ENCODE results near the gene KRT77.

DNA sequence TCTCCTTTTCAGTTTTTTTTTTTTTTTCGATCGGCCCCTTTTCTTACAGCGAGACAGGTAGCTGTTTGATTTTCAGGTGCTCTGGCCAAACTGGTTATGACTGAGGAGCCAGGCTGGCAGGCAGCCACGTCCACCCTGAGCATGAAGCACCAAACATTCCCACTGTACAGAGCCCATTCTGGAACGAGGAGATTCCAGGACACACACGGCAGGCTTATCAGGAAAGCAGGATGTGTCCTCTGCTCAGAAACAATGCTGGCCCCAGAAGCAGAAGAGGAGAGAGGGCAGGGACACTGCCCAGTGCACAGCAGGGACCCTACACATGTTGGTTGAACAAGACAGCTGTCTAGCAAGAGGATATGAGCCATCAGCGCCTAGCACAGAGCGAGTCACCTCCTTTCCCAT is 47.6 kb downstream of the KRT77 start:
- TF ChIP-seq, protein P1, sequence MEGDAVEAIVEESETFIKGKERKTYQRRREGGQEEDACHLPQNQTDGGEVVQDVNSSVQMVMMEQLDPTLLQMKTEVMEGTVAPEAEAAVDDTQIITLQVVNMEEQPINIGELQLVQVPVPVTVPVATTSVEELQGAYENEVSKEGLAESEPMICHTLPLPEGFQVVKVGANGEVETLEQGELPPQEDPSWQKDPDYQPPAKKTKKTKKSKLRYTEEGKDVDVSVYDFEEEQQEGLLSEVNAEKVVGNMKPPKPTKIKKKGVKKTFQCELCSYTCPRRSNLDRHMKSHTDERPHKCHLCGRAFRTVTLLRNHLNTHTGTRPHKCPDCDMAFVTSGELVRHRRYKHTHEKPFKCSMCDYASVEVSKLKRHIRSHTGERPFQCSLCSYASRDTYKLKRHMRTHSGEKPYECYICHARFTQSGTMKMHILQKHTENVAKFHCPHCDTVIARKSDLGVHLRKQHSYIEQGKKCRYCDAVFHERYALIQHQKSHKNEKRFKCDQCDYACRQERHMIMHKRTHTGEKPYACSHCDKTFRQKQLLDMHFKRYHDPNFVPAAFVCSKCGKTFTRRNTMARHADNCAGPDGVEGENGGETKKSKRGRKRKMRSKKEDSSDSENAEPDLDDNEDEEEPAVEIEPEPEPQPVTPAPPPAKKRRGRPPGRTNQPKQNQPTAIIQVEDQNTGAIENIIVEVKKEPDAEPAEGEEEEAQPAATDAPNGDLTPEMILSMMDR (IDR thresholded peaks at IDR 0.05; ENCODE audit: low read depth, low read length) = no peak
- no peak for TF ChIP-seq EZH2phosphoT487 (IDR thresholded peaks at IDR 0.05; ENCODE audit: low read depth)

All from OCI-LY3 (cell line).